A549 treated with dexamethasone at 1 μM for 4 hours (cell line): Measurements from ENCODE around the gene MAGEF1. TPM values are rescaled to one million over a fixed set of nuclear protein-coding genes. Genes with fewer than 3 reads are reported as not detected.

ENCODE experiments used
- total RNA-seq: library from RNA; stranded (reverse); fragments of 200-300 nt; extraction: Qiagen RNA extraction; gene quantifications from 5 replicates; pipeline ENCODE4 v1.2.3, GENCODE V29; 2022

MAGEF1 gene, protein sequence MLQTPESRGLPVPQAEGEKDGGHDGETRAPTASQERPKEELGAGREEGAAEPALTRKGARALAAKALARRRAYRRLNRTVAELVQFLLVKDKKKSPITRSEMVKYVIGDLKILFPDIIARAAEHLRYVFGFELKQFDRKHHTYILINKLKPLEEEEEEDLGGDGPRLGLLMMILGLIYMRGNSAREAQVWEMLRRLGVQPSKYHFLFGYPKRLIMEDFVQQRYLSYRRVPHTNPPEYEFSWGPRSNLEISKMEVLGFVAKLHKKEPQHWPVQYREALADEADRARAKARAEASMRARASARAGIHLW
- 25.7 to 29.2 TPM (median 28.0 TPM) in 5 replicates for total RNA-seq

GRCh38 chr3:184711493-184712247 lies at the start of gene MAGEF1:
TSS of gene MAGEF1 (minus strand) at chr3:184712064. CDS start at chr3:184711821, 243 bp downstream.

Other genes with a start within 250 kb of the MAGEF1 start
- 0.17 to 0.45 TPM (median 0.26 TPM) in 5 replicates for gene EPHB3, start 150.3 kb downstream of the MAGEF1 start, total RNA-seq
- gene VPS8, start 100.1 kb upstream of the MAGEF1 start, total RNA-seq: 6.5 to 10.1 TPM (median 8.3 TPM) in 5 replicates